Colon (tissue), 2 donors: ENCODE measurements around the gene ACP7.
"Not testable (repeated sequence)": the region's sequence is repeated elsewhere in the genome, so short reads cannot be mapped to it uniquely, and the experiment has no call there.

Source experiments
- FAIRE-seq: peaks from 2 replicates; lab custom pipeline; 2012; peaks lifted over from hg19 to GRCh38; lab: Jason Lieb, UNC
- donor health status: control.
- donor health status: control.

The ACP7 gene

DNA sequence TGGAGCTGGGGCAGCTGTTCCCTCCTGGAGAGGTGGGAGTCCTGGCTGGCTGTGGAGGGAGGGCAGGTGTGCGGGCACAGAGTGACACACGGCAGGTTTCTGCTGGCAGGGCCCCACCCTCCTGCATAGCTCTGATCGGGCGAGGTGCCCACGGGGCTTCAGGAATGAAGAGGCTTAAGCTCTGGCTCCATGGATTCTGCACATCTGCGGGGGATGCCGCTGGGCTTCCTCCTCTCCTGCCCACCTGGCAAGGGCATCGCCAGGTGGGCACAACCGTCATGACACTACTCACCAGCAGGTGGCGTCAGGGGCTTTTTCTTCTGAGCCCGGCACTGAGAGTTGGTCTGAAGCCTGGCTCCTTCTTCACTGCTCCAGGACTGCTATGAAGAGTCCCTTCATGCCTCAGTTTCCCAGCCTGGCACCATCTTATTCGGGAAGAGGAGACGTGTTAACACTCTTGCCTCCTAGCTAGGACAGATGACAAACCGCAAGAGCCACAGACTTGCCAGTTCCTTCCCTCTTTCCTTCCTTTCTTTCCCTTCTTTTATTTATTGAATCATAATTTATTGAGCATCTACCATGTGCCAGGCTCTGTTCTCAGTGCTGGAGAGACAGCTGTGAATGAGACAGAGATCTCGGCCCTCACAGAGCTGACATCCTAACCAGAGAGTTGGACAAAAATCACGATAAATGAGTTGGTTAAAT lies 26.2 kb downstream of the ACP7 start:
- FAIRE-seq = no peak

DNA sequence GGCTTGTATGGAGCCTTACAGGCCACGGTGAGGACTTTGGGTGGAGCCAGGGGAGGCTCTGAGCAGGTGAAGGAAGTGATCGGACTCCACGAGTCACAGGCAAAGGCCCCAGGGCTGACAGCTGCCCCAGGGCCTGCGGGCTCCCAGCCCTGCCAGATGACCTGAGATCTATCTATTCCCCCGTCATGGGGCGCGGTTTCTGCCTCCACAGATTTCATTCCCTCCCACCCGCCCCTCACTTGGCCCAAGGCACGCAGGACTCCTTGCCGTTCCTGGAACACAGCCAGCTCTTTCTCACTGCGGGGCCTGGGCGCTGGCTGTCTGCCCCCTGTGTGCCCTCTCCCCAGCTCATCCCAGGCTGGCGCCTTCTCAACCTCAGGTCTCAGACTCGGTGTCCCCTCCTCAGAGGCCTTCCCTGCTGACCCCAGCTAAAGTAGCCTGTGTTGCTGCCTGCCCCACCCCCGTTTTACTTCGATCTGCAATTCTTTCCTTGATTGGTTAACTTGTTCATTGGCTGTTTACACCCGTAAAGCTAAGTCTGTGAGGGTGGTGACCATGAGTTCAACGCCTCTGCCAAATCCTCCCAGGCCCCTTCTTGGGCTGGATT lies 27.5 kb downstream of the ACP7 start:
- no peak for FAIRE-seq

DNA sequence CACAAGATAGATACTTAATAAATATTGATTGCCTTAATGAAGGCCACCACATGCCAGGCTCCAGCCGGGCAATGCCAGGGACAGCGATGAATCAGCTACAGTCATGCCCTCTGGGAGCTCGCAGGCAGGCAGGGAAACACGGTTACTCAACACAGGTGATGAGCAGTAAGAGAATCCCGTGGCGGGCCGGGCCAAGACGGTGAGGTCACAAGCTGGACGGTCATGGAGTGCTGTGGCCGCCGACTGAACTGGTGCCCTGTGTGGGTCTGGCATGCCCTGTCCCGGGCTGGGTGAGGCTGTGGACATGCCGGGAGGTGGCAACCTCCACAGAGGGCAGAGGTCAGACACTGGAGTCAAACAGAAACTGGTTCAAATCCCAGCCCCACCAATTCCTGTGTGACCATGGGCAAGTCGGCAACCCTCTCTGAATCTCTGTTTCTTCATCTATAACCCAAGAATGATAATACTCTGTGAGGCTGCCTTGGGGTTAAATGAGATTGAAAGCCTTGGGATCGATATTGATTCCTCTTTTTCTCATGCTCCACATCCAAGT lies 28.2 kb downstream of the ACP7 start:
- no peak for FAIRE-seq

DNA sequence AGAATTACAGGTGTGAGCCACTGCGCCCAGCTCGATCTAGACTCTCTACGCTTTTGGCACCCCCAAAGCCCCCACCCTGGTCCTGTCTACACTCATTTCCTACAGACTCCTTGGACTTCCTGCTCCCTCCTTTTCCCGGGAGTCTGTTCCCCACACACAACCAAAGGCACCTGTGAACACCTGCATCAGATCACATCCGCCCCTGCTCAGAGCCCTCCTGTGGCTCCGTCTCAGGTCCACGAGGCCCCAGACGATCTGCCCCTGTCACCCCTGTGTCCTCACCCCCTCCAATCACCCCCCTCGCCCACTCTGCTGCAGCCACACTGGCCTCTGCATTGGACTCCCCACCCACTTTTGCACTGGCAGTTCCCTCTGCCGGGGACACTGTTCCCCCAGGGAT lies 29.0 kb downstream of the ACP7 start:
- no peak for FAIRE-seq

DNA sequence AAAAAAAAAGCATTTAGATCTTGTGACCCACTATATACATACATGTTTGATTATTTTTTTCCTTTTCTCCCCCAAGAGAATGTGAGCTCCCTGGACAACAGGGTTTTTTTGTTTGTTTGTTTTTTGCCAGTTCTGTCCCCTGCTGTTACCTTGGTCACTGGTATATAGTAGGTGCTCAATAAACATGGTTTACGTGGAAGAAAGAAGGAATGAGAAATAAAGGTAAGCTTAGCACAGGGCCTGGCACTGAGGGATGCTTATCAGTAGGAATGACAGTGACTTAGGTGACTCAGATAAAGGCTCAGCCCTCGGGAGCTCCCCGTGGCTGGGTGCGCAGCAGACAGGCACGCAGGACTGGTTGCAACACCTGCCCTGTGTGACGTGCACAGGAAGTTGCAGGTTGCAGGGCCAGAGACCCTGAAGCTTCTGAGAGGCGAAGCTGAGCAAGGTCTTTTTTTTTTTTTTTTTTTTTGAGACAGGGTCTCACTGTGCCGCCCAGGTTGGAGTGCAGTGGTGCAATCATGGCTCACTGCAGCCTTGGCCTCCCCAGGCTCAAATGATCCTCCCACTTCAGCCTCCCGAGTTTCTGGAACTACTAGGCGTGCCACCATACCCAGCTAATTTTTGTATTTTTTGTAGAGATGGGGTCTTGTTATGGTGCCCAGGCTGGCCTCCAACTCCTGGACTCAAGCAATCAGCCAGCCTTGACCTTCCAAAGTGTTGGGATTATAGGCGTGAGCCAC lies 31.1 kb downstream of the ACP7 start:
- FAIRE-seq = no peak

DNA sequence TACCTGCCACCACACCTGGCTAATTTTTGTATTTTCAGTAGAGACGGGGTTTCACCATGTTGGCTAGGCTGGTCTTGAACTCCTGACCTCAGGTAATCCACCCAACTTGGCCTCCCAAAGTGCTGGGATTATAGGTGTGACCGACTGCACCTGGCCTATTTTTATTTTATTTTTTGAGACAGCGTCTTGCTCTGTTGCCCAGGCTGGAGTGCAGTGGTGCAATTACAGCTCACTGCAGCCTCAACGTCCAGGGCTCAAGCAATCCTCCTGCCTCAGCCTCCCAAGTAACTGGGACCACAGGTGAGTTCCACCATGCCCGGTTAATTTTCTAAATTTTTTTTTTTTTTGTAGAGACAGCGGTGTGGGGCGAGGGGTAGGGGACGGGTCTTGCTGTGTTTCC lies 32.9 kb downstream of the ACP7 start:
- not testable (repeated sequence) for FAIRE-seq

DNA sequence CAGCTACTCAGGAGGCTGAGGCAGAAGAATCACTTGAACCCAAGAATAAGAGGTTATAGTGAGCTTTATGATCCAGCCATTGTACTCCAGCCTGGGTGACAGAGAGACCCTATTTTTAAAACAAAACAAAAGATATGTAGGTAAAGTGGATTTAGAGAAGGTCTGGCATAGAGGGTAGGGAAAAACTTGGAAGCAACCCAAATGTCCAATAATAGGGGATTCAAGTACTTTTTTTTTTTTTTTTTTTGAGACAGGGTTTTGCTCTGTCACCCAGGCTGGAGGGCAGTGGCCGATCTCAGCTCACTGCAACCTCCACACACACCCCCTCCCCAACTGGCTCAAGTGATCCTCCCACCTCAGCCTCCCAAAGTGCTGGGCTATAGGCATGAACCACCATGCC lies 35.7 kb downstream of the ACP7 start:
- no peak for FAIRE-seq

DNA sequence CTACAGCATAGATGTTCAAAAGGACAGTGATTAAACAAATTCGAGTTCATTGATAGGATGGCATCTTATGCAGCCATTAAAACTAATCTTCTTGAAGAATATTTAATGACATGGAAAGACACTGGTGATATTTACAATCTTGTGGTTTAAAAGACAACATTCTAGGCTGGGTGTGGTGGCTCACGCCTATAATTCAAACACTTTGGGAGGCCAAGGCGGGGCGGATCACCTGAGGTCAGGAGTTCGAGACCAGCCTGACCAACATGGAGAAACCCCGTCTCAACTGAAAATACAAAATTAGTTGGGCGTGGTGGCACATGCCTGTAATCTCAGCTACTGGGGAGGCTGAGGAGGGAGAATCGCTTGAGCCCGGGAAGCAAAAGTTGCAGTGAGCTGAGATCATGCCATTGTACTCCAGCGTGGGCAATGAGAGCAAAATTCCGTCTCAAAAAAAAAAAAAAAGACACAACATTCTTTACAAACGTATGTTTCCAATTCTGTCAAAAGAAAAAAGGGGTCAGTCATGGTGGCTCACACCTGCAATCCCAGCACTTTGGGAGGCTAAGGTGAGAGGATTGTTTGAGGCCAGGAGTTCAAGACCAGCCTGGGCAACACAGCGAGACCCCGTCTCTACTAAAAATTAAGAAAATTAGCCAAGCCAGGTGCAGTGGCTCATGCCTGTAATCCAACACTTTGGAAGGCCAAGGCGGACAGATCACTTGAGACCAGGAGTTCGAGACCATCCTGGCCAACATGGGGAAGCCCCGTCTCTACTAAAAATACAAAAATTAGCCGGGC lies 39.0 kb downstream of the ACP7 start:
- FAIRE-seq = no peak

DNA sequence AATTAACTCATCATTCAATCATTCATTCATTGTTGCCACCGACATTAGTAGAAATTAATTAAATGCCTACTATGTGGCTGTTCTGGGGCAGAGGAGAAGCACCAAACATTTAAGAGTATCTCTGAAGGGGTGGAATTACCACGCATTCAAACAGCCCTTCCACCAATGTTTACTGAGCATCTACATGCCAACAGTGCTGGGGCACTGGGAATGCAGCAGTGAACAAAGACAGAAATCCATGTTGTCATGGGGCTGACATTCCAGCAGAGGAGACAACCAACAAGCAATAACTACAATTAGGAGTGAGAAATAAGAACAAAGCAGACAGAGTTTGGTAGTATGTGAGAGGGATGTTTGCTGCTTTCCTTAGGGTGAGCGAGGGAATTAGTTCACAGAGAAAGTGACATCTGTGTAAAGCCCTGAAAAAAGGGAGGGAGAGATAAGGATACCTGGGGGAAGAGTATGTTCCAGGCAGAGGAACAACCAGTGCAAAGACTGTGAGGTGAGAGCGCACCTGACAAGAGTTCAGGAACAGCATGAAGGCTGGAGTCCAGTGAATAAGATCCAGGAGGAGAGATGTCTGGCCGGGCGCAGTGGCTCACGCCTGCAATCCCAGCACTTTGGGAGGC lies 40.1 kb downstream of the ACP7 start:
- FAIRE-seq = no peak

DNA sequence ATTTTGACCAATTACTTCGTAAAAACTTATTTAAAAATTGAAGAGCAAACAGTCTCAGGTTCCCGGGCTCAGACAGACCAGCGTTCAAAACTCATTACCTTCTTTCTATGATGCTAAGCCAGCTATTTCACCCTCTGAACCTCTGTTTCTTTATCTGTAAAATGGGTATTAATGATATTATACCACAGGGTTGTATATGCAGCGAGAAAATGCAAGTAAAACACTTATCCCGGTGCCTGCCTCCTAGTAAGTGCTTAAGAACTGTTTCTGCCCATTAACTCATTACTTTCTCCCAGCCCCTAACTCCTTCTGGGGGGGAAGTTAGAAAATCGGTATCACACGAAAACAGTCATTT lies 41.0 kb downstream of the ACP7 start:
- no peak for FAIRE-seq

DNA sequence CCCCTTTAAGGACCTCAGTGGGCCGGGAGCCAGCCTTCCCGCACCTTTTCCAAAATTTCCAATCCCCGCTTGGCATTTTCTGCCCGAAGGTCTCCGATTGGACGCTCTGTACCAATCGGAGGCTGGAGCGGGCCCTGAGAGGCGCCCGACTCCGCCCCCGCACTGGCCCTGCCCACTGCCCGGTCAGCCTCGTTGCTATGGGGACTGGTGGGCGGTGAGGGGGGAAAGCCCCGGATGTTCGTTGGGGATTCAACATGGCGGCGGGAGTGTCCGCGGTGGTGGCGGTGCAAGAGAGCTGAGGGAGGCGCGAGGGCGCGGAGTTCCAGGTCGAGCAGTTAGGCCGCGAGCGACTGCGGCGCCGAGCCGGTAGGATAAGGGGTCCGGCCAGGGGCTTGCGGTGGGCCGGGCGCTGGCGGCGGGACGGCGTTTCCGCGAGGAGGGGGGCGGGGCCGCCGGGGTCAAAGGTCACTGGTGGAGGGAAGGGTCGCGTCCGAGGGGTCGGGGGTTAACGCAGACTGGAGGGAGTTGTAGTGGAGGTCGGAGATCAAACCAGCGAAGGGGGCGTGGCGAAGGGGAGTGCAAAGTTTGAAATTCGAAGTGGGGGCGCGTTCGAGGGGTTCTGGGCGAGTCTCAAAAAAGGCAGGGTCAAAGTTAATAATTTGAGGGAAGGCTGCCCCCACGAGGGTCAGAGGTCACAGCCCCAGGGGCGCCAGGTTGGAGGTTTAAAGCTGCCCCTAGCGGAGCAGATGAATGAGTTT lies 41.6 kb downstream of the ACP7 start, which contains the start of gene PAK4:
TSS of gene PAK4 (plus strand) at position 233 of the 758 bp plus-strand sequence. CDS start 43,768 bp downstream, outside the sequence.
- FAIRE-seq = peak; percentile 31

DNA sequence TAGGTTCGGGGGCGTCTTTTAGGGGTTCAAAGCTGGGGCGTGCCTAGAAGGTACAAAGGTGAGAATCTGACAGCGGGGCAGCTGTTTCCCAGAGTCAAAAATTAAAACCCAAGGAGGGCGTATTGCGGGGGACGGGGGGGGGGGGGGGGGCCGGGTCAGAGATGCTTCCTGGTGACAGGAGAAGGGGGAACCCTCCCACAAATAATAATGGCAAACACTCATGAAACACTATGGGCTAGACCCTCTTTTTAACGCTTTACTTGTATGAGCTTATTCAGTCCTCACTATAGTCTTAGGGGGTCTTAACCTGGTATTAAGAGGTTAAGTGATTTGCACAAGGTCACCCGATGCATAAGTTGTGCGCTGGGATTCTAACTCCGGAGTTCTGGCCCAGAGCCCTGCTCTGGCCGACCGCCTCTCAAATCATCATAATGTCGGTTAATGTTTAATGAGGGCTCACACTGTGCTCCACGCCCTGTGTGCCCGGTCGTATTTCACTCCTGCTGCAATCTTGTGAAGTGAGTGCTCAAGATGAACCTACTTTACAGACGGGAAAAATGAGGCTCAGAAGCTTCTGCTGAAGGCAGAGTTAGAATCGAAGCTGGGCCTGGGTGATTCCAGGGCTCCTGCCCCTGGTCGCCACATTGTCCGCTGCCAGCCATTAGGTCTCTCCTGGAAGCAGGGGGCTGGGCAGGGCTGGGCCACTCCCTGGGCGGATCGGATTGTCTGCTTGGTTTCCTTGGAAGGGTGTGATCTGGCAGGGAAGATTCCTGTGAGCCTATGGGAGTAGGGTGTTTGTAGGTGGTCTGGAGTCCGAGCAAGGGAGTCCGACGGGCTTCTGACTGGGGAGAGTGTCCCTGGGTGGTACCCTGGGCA lies 42.4 kb downstream of the ACP7 start:
- no peak for FAIRE-seq

DNA sequence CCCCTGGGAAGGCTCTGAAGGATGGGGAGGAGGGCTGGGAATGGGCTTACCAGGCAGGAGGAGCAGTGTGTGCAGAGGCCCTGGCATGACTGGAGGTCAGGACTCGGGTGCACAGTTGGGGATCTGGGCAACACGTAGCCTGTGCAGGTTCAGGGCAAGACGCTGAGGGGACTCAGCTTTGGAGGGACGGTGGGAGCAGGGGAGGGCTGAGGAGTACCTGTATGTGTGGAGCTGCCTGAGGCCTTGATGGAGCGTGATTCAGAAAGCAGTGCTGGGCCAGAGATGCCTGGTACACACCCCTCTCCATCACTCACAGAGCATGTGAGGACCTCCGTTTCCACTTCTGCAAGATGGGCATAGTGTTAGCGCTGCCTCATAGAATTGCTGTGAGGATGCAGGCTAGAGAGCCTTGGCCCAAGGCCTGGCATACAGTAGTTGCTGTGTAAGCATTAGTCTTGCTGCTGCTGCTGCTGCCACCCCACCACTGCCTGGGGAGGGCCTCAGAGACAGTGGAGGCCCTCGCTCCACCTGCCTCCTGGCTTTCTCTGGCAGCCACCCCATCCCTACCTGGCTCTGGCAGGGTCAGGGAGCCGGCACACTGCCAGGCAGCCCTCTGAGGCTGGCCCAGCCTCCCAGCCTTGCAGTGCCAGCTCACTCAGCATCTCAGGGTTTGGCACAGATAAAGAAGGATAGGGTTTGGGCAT lies 43.8 kb downstream of the ACP7 start:
- FAIRE-seq = no peak

DNA sequence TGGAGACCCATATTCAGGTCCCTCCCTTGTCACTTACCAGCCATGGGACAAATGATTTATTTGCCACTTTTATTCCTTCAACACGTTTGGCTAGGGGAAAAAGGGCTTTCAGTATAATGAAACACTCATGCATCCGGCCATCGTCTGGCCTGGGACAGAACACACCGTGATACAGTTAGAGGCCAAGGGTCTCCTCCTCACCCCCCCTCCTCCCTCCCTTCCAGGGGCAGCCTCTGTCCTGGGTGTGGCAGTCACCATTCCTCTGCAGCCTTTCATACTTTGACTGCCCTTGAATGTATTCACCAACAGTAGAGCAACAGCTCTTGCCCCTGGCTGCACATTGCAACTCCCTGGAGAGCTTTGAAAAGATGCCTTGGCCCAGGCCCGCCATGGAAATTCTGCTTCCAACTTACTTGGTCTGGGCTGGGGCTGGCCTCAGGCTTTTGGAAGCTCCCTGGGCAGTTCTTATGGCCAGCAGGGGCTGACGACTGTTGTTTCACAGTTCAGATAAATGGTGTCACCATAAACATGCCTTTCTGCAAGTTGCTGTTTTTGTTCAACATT lies 44.4 kb downstream of the ACP7 start:
- FAIRE-seq = no peak

DNA sequence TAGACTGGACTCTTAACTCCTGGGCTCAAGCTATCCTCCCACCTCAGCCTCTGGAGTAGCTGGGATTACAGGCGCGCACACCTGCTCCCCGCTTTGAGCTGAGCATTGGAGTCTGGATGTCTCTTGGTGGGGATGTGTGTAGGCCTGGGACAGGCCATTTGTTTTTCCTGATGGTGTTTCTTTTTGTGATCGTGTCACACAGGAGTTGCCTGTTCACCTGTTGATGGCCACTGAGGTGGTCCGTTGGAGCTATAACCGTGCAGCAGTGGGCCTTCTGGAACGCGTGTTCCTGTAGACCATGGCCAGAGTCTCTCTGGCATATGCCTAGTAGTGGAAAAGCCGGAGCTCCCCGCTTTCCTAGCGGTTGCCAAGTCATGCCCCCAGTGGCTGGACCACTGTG lies 44.9 kb downstream of the ACP7 start:
- FAIRE-seq = no peak

DNA sequence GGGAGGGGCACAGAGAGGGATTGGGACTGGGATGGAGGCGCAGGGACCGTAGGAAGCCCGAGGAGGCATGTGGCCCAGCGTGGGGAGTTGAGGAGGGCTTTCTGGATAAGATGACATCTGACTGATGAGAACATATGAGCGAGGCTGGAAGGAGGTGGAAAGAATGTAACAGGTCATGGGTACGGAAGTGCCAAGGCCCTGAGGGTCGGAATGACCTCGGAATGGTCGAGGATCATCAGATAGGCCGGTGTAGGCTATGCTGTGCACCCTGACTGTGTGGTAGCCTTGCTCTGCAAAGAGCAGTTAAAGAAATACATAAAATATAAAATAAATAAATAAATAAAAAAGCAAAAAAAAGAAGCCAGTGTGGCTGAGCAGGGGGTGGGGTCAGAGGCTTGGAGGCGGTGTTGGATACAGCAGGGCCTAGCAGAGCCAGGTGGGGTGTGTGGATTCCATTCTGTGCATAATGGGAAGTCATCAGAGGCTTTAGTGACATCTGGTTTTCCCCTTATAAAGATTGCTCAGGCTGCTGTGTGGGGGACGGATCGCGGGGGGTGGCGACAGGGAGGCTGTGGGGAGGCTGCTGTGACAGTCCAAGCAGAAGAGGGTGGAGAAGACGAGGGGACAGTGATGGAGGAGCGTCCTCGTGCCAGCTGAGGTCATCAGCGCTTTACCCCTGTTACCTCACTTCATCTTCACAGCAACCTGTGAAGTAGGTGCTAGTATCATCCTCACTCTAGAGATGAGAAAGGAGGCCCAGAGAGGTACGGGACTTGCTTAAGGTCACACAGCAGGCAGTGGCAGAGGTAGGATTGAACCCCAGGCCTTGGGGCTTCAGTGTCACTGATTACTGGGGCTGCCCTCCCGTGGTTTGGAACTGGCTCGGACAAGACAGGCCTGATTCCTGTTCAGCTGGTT lies 46.4 kb downstream of the ACP7 start:
- FAIRE-seq = no peak

DNA sequence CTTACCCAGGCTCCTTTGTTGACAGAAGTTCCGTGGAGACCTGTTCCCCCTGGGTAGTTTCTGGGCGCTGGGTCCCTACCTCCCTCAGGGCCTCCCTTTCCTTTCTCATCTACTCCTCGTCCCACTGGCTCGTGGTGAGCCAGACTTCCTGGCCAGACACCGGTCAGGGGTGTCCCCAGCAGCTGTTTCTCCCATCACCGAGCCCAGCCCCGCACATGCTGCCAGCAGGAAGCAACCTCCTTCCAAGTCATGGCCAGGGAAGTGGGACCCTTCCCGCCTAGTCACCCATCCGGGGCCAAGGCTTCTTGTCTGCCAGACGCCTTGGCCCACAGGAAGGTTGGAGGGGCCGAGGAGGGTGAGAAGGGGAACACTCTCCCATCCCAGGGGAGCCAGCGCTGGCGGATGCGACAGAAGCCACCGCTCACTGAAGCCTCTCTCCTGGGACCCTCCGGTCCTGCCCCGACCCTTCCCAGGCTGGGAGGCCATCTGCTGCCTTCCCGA lies 47.1 kb downstream of the ACP7 start:
- no peak for FAIRE-seq
